ENCODE data around the gene NPIPA2.
"Not testable (repeated sequence)": the region's sequence is repeated elsewhere in the genome, so short reads cannot be mapped to it uniquely, and the experiment has no call there.

Gene NPIPA2

DNA sequence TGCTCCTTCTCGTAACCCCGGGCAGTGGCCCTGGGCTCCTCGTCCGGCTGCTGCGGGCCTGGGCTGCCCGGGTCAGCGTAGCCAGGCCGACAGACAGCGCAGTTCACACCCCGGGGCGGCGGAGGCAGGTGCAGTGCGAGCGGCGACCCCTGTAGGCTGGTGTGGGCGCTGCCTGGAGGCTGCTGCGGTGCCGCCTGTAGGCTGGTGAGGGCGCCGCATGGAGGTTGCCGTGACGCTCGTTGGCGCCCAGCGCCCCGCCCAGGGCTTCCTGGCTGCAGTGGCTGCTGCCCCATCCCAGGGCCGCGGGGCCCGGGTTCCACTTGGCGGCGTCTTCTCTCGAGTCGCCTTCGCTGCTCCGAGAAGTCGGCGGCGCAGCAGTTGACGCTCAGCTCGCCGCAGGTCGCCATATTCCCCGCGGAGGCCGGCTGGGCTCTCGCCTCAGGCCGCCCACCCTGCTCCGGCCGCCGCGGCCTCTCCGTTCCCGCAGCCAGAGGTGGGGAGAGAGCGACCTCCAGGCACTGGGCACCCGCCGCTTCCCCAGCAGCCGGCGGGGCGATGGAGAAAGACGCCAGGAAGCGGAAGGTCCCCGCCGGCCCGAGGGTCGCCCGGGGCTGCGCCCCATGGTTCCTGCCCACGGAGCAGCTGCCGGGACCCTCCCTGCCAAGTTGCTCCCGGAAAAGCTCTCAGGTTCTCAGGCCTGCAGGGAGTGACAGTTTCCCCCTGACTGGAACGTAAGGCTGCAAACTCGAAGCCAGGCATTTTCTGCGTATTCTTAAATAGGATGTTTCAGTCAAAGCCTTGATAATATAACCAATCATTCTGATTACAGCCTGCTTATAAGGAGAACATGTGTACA is at the start of gene NPIPA2:
TSS of gene NPIPA2 (plus strand) at position 261 of the 856 bp plus-strand sequence. CDS start 5,533 bp downstream, outside the sequence.
- not testable (repeated sequence) for DNase-seq (ENCODE audit: low read depth in 2 of 2)

DNA sequence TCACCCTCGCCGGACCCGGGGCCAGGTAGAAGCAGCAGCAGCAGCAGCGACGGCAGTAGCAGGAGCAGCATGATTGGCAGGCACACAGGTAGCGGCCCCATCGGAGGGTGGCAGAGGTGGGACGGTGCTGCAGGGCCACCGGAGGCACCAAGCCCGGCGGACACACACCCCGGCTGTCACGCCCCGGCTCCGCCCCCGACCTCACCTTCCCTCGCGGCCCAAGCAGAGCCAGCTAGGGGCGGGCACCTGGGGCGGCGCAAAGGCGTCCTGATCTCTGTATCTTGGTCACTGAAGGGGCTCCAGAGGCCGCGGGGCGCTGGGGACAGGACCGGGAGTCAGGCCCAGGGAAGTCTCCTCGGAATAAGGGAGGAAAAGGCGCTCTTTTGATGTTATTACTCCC is 48.2 kb upstream of the NPIPA2 start, which contains the start of gene PLA2G10:
TSS of gene PLA2G10 (minus strand) at position 180 of the 400 bp plus-strand sequence. CDS start at position 101, 79 bp downstream.
- DNase-seq (ENCODE audit: low read depth in 2 of 2), result not testable (repeated sequence)

DNA sequence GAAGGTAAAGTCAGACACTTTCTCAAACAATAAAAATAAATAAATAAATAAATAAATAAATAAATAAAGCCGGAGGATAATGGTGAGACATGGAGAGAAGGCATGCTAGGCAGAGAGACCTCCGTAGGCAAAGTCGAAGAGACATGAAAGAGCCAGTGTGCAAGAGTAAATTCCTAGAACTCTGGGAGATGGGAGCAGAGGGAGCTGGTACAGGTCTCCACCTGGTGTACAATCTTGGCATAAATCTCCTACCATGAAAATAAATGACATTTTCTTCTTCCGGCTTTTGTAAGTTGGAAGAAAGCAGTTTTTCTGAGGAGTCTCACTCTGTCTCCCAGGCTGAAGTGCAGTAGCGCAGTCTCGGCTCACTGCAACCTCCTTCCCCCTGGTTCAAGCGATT is 40.5 kb upstream of the NPIPA2 start:
- not testable (repeated sequence) for DNase-seq (ENCODE audit: low read depth in 2 of 2)

DNA sequence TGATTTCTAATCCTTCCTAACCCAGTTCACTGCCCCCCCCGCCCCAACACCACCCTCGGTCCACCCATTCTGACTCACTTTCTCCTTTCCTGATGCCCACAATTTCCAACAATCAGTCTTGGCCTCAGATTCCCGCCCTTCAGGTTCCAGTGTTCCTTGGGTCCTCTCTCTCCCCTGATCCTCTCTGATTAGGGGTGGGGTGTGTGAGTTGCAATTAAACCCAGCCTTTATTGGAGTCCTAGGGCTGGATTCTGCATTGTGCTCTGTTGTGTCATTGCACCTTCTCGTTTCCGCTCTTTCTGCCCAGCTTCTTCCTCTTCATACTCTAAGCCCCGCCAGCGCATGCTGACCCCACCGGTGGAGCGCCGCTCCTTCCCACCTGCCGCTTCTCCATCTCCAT is 39.7 kb upstream of the NPIPA2 start:
- DNase-seq (ENCODE audit: low read depth in 2 of 2), result not testable (repeated sequence)

DNA sequence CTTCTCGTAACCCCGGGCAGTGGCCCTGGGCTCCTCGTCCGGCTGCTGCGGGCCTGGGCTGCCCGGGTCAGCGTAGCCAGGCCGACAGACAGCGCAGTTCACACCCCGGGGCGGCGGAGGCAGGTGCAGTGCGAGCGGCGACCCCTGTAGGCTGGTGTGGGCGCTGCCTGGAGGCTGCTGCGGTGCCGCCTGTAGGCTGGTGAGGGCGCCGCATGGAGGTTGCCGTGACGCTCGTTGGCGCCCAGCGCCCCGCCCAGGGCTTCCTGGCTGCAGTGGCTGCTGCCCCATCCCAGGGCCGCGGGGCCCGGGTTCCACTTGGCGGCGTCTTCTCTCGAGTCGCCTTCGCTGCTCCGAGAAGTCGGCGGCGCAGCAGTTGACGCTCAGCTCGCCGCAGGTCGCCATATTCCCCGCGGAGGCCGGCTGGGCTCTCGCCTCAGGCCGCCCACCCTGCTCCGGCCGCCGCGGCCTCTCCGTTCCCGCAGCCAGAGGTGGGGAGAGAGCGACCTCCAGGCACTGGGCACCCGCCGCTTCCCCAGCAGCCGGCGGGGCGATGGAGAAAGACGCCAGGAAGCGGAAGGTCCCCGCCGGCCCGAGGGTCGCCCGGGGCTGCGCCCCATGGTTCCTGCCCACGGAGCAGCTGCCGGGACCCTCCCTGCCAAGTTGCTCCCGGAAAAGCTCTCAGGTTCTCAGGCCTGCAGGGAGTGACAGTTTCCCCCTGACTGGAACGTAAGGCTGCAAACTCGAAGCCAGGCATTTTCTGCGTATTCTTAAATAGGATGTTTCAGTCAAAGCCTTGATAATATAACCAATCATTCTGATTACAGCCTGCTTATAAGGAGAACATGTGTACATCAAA is 38.9 kb upstream of the NPIPA2 start, which contains the start of gene NPIPA3:
TSS of gene NPIPA3 (plus strand) at position 256 of the 856 bp plus-strand sequence. CDS start 5,533 bp downstream, outside the sequence.
- not testable (repeated sequence) for DNase-seq (ENCODE audit: low read depth in 2 of 2)

DNA sequence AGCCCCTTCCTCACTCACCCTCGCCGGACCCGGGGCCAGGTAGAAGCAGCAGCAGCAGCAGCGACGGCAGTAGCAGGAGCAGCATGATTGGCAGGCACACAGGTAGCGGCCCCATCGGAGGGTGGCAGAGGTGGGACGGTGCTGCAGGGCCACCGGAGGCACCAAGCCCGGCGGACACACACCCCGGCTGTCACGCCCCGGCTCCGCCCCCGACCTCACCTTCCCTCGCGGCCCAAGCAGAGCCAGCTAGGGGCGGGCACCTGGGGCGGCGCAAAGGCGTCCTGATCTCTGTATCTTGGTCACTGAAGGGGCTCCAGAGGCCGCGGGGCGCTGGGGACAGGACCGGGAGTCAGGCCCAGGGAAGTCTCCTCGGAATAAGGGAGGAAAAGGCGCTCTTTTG is 9.1 kb upstream of the NPIPA2 start:
- not testable (repeated sequence) for DNase-seq (ENCODE audit: low read depth in 2 of 2)

DNA sequence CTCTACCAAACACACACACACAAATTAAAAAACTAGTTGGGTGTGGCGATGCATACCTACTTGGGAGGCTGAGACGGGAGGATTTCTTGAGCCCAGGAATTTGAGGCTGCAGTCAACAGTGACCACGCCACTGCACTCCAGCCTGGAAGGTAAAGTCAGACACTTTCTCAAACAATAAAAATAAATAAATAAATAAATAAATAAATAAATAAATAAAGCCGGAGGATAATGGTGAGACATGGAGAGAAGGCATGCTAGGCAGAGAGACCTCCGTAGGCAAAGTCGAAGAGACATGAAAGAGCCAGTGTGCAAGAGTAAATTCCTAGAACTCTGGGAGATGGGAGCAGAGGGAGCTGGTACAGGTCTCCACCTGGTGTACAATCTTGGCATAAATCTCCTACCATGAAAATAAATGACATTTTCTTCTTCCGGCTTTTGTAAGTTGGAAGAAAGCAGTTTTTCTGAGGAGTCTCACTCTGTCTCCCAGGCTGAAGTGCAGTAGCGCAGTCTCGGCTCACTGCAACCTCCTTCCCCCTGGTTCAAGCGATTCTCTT is 1.4 kb upstream of the NPIPA2 start:
- not testable (repeated sequence) for DNase-seq (ENCODE audit: low read depth in 2 of 2)

DNA sequence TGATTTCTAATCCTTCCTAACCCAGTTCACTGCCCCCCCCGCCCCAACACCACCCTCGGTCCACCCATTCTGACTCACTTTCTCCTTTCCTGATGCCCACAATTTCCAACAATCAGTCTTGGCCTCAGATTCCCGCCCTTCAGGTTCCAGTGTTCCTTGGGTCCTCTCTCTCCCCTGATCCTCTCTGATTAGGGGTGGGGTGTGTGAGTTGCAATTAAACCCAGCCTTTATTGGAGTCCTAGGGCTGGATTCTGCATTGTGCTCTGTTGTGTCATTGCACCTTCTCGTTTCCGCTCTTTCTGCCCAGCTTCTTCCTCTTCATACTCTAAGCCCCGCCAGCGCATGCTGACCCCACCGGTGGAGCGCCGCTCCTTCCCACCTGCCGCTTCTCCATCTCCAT is 539 bp upstream of the NPIPA2 start:
- not testable (repeated sequence) for DNase-seq (ENCODE audit: low read depth in 2 of 2)

DNA sequence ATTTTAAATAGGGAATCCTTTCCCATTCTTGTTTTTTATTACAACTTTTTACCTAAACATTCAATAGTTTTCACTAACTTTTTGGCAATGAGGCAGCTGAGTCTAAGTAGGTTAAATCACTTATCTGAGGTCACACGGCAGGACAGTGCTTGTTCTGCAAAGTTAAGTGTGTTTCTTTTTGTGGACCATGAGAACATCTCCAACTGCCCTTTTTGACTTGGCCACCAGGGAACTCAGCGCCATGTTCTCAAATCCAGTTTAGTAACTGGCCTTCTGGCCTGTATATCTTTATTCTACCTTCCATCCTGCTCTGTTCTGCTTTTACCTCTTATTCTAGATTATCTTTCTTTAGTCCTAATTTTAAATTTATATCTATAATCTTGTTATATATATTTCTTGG is 31.3 kb downstream of the NPIPA2 start:
- DNase-seq (ENCODE audit: low read depth in 2 of 2), result not testable (repeated sequence)

DNA sequence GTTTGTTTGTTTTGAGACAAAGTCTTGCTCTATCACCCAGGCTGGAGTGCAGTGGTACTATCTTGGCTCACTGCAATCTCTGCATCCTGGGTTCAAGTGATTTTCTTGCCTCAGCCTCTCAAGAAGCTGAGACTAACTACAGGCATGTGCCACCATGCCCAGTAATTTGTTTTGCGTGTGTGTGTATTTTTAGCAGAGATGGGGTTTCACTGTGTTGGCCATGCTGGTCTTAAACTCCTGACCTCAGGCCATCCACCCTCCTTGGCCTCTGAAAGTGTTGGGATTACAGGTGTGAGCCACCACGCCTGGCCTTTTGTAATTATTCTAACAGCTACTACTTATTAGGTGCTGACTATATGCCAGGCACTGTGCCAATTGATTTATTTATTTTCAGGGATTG is 33.3 kb downstream of the NPIPA2 start:
- not testable (repeated sequence) for DNase-seq (ENCODE audit: low read depth in 2 of 2)

DNA sequence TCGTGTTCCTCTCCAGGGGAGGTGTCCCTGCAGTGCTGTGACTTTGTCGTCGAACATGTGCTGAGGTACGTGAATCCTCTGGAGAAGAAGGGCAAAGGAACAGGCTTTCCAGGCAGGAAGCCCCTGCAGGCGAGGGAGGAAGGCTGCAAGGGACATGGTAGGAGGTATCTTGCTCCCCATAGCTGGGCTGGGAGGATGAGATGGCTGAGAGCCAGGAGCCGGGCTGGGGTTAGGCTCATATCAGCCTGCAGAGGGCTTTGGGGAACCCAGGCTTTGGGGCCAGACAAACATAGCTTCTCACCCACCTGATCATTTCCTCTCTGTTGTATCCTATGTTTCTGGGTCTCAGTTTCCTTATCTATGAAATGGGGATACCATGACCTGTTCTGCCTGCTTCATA is 34.4 kb downstream of the NPIPA2 start:
- not testable (repeated sequence) for DNase-seq (ENCODE audit: low read depth in 2 of 2)

DNA sequence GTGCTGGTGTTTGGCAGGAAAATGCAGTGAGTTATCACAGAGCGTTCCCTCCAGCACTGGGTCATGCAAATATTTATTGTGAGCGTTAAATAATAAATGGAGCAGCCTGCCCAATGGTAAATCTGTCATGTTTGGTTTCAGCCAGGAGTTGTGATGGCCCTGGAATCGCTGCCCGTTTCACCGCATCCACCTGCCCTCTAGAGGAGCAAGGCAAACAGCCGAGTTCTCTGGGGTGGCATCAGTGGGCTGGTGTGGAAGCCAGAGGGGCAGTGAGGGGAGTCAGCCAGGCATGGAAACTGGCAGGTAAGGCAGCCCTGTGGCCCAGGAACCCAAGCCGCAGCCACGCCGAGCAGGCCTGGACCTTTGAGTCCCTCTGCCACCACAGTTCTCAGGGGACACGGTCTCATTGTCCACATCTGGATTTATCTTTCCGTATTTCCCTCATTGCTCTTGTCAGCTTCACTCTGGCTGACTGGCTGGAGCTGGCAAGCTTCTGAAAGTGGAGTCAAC is 37.1 kb downstream of the NPIPA2 start:
- not testable (repeated sequence) for DNase-seq (ENCODE audit: low read depth in 2 of 2)

DNA sequence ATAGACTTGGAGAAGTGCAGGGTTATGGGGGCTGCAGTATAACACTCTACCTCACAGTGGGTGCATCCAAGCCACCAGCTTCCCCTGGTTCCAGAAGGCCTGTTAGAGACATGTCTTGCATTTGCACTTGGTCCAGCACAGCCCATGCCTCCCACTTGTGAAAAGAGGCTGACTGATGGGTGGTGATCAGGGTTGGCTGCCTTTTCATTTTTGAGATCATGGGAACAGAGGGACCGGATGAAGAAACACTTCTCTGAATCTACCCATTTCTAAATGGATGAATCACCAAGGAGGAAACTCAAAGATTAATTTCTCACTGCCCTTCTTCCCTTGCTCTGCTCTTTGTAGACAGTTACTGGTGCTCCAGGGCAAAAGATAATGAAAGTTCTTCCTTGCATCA is 43.8 kb downstream of the NPIPA2 start:
- not testable (repeated sequence) for DNase-seq (ENCODE audit: low read depth in 2 of 2)

DNA sequence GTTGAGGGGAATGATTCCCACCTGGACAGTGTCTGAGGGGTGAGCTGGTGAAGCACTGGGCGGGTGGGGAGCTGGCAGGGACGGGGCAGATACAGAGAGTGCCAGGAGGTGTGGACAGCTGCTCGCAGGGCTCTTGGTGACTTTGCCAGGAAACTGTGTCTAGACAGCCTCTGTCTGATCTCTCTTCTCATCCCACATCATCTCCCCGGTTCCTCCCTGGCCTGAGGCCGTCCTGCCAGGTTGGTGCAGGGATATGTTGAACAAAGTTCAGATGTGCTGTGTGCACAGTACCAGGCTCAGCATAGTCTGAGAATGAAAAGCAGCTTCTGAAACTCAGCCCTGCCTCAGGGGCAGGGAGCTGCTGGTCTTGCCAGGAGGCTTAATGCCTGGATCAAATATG is 47.2 kb downstream of the NPIPA2 start:
- not testable (repeated sequence) for DNase-seq (ENCODE audit: low read depth in 2 of 2)

DNA sequence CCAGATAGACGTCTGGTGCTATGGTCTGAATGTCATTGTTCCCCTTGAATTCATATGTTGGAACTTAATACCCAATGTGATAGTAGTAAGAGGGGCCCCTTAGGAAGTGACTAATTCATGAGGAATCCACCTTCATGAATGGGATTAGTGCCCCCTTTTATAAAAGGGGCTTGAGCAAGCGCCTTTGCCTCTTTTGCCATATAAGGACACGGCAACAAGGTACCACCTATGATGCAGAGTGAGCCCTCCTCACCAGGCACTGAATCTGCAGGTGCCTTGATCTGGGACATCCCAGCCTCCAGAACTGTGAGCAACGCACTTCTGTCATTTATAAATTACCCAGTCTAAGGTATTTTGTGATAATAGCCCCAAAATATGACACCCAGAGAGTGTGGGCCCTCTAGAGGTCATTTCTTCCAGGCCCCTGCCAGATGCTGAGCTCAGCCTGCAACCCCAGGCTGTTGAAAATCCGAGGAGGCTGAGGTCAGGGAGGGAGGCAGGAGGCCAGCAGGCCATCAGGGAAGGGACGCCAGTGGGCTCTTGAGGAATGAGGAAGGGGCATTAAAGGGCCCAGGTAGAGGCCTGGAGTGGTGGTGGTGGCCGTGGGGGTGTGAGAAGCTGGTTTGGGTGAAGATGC is 48.1 kb downstream of the NPIPA2 start:
- DNase-seq (ENCODE audit: low read depth in 2 of 2), result not testable (repeated sequence)

DNA sequence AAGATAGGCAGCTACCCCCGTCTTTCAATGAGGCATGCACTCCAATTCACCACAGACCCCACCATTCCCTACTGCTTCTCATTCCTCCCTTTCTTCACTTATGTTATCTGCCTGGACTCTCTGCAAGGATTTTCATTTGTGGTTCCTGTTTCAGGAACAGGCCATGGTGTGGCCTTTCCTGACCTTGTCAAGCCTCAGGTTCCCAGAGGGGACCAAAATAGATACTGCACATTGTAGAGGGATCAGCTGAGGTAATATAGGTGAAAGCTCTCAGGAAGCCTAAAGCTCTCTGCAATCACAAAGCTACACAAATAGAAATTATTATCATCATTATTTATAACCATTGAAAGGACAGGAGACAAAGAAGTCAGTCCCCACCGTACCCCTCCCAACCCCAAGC is 50.6 kb downstream of the NPIPA2 start:
- not testable (repeated sequence) for DNase-seq (ENCODE audit: low read depth in 2 of 2)

DNA sequence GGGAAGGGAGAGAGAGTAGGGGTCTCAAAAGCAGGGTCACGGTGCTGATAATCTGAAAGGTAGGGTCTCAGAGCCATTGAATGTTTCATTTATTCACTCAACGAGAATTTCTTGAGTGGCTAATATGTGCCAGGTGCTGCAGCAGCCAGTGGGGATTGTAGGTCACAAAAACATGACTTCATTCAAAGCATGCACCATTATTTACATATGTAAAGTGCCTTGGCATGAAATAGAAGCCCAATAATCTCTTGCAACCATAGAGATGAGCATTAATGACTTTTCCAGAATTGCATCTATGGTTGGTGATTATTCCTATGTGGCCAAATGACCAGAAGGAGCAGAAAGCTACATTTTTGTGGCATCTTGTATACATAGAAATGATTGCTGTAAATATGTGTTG is 55.2 kb downstream of the NPIPA2 start:
- DNase-seq (ENCODE audit: low read depth in 2 of 2), result not testable (repeated sequence)

DNA sequence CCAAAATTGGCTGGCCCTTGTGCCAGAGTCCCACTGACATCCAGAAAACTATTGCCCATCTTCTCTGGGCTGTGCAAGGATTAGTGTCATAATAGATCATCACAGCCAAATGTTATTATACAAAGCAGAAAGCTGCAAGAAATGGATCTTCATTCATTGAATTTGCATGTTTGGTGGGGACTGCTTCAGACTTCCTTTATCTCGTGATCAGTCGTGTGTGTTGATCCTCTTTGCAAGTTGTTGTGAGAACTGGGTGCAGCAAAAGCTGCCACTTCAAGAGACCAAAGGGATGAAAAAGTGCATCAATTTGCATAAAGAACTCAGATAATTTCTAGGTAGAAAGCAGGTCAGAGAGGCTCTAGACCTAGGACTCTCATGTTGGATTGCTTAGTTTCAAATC is 61.2 kb downstream of the NPIPA2 start:
- not testable (repeated sequence) for DNase-seq (ENCODE audit: low read depth in 2 of 2)

DNA sequence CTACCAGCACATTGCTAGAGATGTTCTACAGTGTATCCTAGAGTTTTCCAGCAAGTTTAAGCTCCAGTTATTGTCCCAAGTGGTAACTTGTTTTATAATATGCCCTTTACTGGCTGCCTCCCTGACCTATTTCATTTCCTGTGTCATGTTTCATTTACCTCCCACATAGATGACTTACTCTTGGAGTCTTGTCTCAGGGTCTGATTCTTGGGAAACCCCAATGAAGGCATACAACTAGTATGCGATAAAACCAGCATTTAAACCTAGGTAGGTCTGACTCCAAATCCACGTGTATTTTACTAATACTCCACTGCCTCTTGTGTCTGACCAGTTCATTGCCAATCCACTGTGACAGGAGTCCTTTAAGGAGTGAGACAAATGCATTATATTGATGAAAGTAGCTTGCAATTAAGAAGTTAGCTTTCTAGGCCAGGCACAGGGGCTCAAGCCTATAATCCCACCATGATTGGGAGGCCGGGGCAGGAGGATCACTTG is 64.9 kb downstream of the NPIPA2 start:
- DNase-seq (ENCODE audit: low read depth in 2 of 2), result not testable (repeated sequence)

DNA sequence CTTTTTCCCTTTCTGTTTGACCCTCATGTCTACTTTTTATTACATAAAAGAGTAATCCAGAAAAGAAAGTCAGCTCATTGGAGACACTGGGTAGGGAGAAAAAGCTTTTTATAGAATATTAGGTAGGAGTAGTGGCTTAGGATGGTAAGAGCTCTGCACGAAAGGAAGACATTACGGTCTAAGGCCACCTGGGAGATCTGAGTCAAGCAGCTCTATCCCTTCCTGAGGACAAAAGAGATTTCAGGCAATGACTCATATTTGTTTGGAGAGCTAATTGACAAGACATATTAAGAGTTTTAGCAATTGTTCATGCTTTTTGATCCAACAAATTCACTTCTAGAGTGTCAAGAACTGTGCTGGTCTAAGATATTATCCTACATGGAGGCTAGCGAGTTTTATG is 71.6 kb downstream of the NPIPA2 start:
- DNase-seq (ENCODE audit: low read depth in 2 of 2), result not testable (repeated sequence)
